ENCODE data around the gene ACSL5. TPM values are rescaled to one million over a fixed set of nuclear protein-coding genes. Genes with fewer than 3 reads are reported as not detected.
"Not testable (repeated sequence)": the region's sequence is repeated elsewhere in the genome, so short reads cannot be mapped to it uniquely, and the experiment has no call there.

The ACSL5 gene
- polyA plus RNA-seq, 3 donors, result 3.7 to 5.1 (median 5.1) TPM

- no peak for DNase-seq (ENCODE audit: low read depth in 3 of 3, low spot score in 2 of 3)
These were observed 1.0 kb downstream of the ACSL5 start for GRCh38 chr10:112374724-112375541.

- DNase-seq (ENCODE audit: low read depth in 3 of 3, low spot score in 2 of 3), result no peak
These were observed 1.9 kb downstream of the ACSL5 start for GRCh38 chr10:112375721-112376395.

- no peak for DNase-seq (ENCODE audit: low read depth in 3 of 3, low spot score in 2 of 3)
These were observed 2.5 kb downstream of the ACSL5 start for GRCh38 chr10:112376396-112376790.

- DNase-seq (ENCODE audit: low read depth in 3 of 3, low spot score in 2 of 3), result not testable (repeated sequence)
These were observed 3.2 kb downstream of the ACSL5 start for GRCh38 chr10:112377116-112377515.

GRCh38 chr10:112379635-112380296 lies 5.8 kb downstream of the ACSL5 start:
- no peak for DNase-seq (ENCODE audit: low read depth in 3 of 3, low spot score in 2 of 3)

DNA sequence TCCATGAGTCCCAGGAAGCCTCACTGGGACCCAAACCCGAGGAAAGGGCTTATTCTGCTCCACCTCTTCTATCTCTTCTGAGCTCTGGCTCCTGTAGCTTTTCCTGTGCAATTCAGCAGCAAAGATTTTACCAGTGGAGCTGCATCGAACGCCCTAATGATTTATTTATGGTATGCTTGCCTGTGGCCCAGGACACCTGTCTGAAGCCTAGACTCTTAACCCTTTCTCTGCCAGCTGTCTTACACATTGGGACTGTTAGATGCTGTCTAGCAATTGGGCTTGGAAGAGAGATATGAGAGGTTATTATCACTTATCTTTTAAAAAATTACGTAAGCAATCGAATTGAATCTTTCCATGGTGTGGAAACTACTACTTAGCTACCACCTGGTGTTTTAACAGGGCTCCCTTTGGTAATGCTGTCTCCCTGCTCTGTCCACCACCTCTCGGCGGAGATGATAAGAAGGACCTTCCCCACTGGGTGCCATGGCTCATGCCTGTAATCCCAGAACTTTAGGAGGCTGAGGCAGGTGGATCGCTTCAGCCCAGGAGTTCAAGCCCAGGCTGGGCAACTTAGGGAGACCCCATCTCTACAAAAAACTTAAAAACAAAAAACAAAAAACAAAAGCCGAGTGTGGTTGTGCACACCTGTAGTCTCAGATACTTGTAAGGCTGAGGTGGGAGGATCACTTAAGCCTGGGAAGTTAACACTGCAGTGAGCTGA lies 8.8 kb downstream of the ACSL5 start:
- no peak for DNase-seq (ENCODE audit: low read depth in 3 of 3, low spot score in 2 of 3)

DNA sequence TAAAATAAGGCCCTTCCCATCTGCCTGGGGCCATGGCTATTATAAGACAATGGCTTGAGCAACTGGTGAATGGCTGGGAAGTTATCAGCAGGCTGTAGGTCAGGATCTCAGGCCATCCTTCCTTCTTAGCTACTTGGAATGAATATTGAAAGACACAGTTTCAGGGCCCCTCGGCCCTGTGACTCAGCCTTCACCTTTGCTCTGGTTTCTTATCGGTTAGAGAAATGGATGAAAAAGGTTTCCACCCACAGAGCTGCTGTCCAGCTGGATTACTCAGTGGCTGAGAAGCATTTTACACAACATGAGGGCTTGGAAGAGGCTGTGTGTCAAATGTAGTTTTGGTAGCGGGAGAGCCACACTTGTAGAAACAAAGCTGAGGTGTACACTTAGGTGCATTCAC lies 9.4 kb downstream of the ACSL5 start:
- no peak for DNase-seq (ENCODE audit: low read depth in 3 of 3, low spot score in 2 of 3)

GRCh38 chr10:112384141-112384540 lies 10.2 kb downstream of the ACSL5 start:
- no peak for DNase-seq (ENCODE audit: low read depth in 3 of 3, low spot score in 2 of 3)

- no peak for DNase-seq (ENCODE audit: low read depth in 3 of 3, low spot score in 2 of 3)
These were observed 11.3 kb downstream of the ACSL5 start for GRCh38 chr10:112385201-112385600.

GRCh38 chr10:112388056-112388455 lies 14.1 kb downstream of the ACSL5 start:
- DNase-seq (ENCODE audit: low read depth in 3 of 3, low spot score in 2 of 3), result not testable (repeated sequence)

DNA sequence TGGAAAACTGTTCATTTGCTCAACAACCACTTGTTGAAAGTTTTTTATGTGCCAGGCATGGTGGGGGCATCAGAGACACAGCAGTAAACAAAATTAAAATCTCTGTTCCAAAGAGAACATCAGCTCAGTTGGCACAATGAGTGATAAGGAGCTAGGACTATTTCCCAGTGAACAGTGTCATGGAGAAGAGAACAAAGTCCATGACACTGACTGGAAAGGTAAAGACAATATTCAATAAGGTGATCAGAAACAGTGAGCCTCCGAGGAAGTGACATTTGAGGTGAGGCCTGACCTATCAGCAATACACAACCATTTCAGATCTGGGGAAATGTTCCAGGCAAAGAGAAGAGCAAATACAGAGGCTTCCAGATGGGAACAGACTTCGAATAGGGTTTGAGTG lies 14.6 kb downstream of the ACSL5 start:
- no peak for DNase-seq (ENCODE audit: low read depth in 3 of 3, low spot score in 2 of 3)

GRCh38 chr10:112389271-112389822 lies 15.4 kb downstream of the ACSL5 start:
- DNase-seq (ENCODE audit: low read depth in 3 of 3, low spot score in 2 of 3), result no peak

- DNase-seq (ENCODE audit: low read depth in 3 of 3, low spot score in 2 of 3), result no peak
These were observed 16.3 kb downstream of the ACSL5 start for GRCh38 chr10:112390125-112390703.

GRCh38 chr10:112393341-112393740 lies 19.4 kb downstream of the ACSL5 start:
- DNase-seq (ENCODE audit: low read depth in 3 of 3, low spot score in 2 of 3), result no peak

- DNase-seq (ENCODE audit: low read depth in 3 of 3, low spot score in 2 of 3), result no peak
These were observed 19.9 kb downstream of the ACSL5 start for GRCh38 chr10:112393827-112394226.

GRCh38 chr10:112394475-112394875 lies 20.6 kb downstream of the ACSL5 start:
- no peak for DNase-seq (ENCODE audit: low read depth in 3 of 3, low spot score in 2 of 3)

DNA sequence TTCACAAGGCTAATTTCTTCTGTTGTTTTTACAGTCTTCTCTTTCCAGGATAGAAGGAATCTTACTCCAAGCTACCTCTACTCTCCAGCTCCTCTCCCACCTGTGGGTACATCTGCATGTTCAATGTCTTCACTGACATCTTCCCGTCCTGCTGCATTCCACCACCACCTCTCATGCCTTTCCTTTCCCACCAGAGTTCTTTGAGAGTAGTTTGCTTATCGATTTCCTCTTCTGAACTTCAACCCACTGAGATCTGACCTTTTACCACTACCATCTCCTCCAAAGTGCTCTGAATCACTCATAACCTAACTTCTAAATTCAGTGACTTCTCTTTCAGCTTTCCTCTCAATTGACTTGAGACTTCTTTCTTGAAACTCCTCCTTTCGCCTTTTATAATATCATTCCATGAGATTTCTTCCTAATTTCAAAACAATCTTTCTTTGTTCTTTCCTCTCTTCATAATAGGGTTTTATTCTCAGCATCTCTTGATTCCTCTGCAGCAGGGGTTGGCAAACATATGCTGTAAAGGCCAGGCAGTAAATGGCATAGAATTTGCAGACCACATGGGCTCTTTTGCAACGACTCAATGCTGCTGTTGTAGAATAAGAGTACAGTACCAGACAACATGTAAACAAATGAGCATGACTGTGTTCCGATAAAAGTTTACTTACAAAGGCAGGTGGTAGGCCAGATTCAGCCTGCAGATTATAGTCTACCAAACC lies 22.1 kb downstream of the ACSL5 start:
- DNase-seq (ENCODE audit: low read depth in 3 of 3, low spot score in 2 of 3), result no peak

DNA sequence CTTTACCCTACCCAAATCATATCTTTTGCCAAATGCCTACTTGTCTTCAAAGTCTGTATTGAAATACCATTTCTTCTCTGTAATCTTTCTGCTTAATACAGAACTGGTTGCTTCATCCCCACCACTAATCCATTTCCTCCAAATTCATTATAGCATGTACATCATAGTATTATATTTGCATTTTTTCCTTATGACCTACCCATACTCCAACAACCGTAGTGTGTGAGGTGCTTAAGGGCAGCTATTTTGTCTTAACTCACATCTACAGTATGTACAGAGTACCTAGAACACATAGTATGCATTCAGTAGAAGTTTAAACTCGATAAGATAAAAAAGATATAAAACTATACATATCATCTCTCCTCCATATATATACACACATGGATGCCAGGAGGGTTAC lies 23.7 kb downstream of the ACSL5 start:
- DNase-seq (ENCODE audit: low read depth in 3 of 3, low spot score in 2 of 3), result no peak

DNA sequence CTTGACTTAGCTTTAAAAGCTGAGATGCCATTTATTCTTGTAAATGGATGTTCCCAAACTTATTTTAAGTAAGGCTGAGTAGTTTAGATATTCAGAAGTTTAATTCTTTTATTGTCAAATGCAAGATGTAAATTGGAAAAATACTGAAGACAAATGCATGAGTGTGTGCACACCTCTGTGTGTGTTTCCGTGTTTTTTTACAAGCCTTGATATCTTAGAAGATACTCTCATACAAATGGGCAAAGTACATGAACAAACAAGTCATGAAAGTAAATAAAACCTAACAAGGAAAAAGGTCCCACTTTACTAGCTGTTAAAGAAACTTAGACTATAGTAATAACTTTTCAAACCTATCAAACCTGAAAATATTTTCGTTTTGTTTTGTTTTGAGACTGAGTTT lies 29.0 kb downstream of the ACSL5 start:
- DNase-seq (ENCODE audit: low read depth in 3 of 3, low spot score in 2 of 3), result no peak

GRCh38 chr10:112404617-112405016 lies 30.7 kb downstream of the ACSL5 start:
- no peak for DNase-seq (ENCODE audit: low read depth in 3 of 3, low spot score in 2 of 3)

Measured in right renal cortex interstitium (tissue), 3 donors.